Glomerular endothelial cell (primary cell): ENCODE data around the gene TTC29. TPM values are rescaled to one million over a fixed set of nuclear protein-coding genes. Genes with fewer than 3 reads are reported as not detected.
"Not testable (repeated sequence)": the region's sequence is repeated elsewhere in the genome, so short reads cannot be mapped to it uniquely, and the experiment has no call there.

Experiments
- DNase-seq: peaks from one replicate; pipeline ENCODE4 v3.0.0-alpha.2; 2011; ENCODE audit warnings: low read depth, low spot score; ENCODE audit errors: extremely low read depth
- total RNA-seq: library from RNA; depleted of rRNA; stranded (reverse); fragments of >200 nt; gene quantifications from 2 replicates; pipeline ENCODE4 v1.2.3, GENCODE V29; 2015

TTC29 gene
- total RNA-seq, 1 donor from 2014 or later: 3.9 TPM

- not testable (repeated sequence) for DNase-seq
Measured at GRCh38 chr4:146723519-146723918, 222.1 kb downstream of the TTC29 start.

- DNase-seq: no peak
Measured at GRCh38 chr4:146709956-146710355, 235.7 kb downstream of the TTC29 start.

- no peak for DNase-seq
Measured at GRCh38 chr4:146699910-146700309, 245.8 kb downstream of the TTC29 start.

GRCh38 chr4:146674829-146675570 lies 270.7 kb downstream of the TTC29 start:
- DNase-seq: no peak

- not testable (repeated sequence) for DNase-seq
Measured at GRCh38 chr4:146663968-146664311, 281.7 kb downstream of the TTC29 start.

- DNase-seq: no peak
Measured at GRCh38 chr4:146661367-146661766, 284.3 kb downstream of the TTC29 start.
